ENCODE data around the gene CUZD1.
"Not testable (repeated sequence)": the region's sequence is repeated elsewhere in the genome, so short reads cannot be mapped to it uniquely, and the experiment has no call there.

DNA sequence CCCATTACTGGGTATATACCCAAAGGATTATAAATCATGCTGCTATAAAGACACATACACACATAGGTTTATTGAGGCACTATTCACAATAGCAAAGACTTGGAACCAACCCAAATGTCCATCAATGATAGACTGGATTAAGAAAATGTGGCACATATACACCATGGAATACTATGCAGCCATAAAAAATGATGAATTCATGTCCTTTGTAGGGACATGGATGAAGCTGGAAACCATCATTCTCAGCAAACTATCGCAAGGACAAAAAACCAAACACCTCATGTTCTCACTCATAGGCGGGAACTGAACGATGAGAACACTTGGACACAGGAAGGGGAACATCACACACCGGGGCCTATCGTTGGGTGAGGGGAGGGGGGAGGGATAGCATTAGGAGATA is 12.4 kb upstream of the CUZD1 start:
- TF ChIP-seq POLR2A, SPI1, POLR2AphosphoS5, POU2F2, TAF1 (IDR thresholded peaks at IDR 0.05; ENCODE audit: low read depth, low read length): not testable (repeated sequence)

Measured in GM12891 (cell line).